Measurements from ENCODE around the gene RGS12. TPM values are rescaled to one million over a fixed set of nuclear protein-coding genes. Genes with fewer than 3 reads are reported as not detected.

The RGS12 gene
- polyA plus RNA-seq, 2 of the 4 experiments (the other 2 are of a cell fraction) = 7.4 to 8.9 TPM

GRCh38 chr4:3250956-3251690 lies 41.7 kb upstream of the RGS12 start:
- H3K4me2 ChIP-seq = no peak overlapping the region
- CTCF ChIA-PET = no interaction called here
- FAIRE-seq (no peak), DNase-seq (ENCODE audit: low read depth in 1 of 2, low spot score in 1 of 2) (no peak), ATAC-seq (no peak)
- H3K4me3 ChIP-seq = no peak overlapping the region
- no peaks in the 10 kb centered on the region for H3K4me1 ChIP-seq
- 88% methylated on average over 11 of the region's 19 CpGs for WGBS (ENCODE audit: missing lambda C conversion rate)
- POLR2A ChIA-PET = no interaction called here
- TF ChIP-seq BCL3 (IDR thresholded peaks at IDR 0.05) = no peak
- TF ChIP-seq CHD2 (IDR thresholded peaks at IDR 0.05; ENCODE audit: low read length, partially characterized antibody) = no peak
- TF ChIP-seq GATA3 (IDR thresholded peaks at IDR 0.05; ENCODE audit: borderline replicate concordance) = no peak
- no peak for TF ChIP-seq ATOH8 (CRISPR knock-in tag; IDR thresholded peaks at IDR 0.05; ENCODE audit: low read depth)
- no peak for TF ChIP-seq EHMT2 (IDR thresholded peaks at IDR 0.05; ENCODE audit: low read depth)
- TF ChIP-seq PHF8 (IDR thresholded peaks at IDR 0.05; ENCODE audit: borderline replicate concordance, low read depth) = no peak
- TF ChIP-seq TP53 (CRISPR knock-in tag; IDR thresholded peaks at IDR 0.05) = no peak
- TF ChIP-seq RARB (CRISPR knock-in tag; IDR thresholded peaks at IDR 0.05) = no peak
- no peak for TF ChIP-seq CHD4 (IDR thresholded peaks at IDR 0.05; ENCODE audit: borderline replicate concordance)
- no peak for TF ChIP-seq JUNB (IDR thresholded peaks at IDR 0.05)
- TF ChIP-seq USF2 (IDR thresholded peaks at IDR 0.05) = no peak
- TF ChIP-seq CBX8 (IDR thresholded peaks at IDR 0.05) = no peak
- TF ChIP-seq RNF2 (IDR thresholded peaks at IDR 0.05; ENCODE audit: borderline replicate concordance, low read depth) = no peak
- TF ChIP-seq KDM1A (IDR thresholded peaks at IDR 0.05; ENCODE audit: low read depth) = no peak
- H3K9me3 ChIP-seq = no peaks in the 10 kb centered on the region
- H3K27ac ChIP-seq = no peak overlapping the region

GRCh38 chr4:3251691-3252479 lies 40.9 kb upstream of the RGS12 start:
- WGBS (ENCODE audit: missing lambda C conversion rate) = 76% methylated on average over 7 of the region's 11 CpGs
- TF ChIP-seq CHD2 (IDR thresholded peaks at IDR 0.05; ENCODE audit: low read length, partially characterized antibody) (no peak), PBX3 (IDR thresholded peaks at IDR 0.05) (no peak), EHF (CRISPR knock-in tag; IDR thresholded peaks at IDR 0.05) (no peak), HDAC2 (IDR thresholded peaks at IDR 0.05) (no peak), ESRRA (IDR thresholded peaks at IDR 0.05; ENCODE audit: borderline replicate concordance, low read length) (no peak), FOXS1 (CRISPR knock-in tag; IDR thresholded peaks at IDR 0.05) (no peak), PHF8 (IDR thresholded peaks at IDR 0.05; ENCODE audit: borderline replicate concordance, low read depth) (no peak), CHD4 (IDR thresholded peaks at IDR 0.05; ENCODE audit: borderline replicate concordance) (no peak), RNF2 (IDR thresholded peaks at IDR 0.05; ENCODE audit: borderline replicate concordance, low read depth) (no peak), HEYL (CRISPR knock-in tag; IDR thresholded peaks at IDR 0.05) (no peak), RFX5 (IDR thresholded peaks at IDR 0.05) (no peak), KDM1A (IDR thresholded peaks at IDR 0.05; ENCODE audit: low read depth) (no peak), TFCP2L1 (CRISPR knock-in tag; IDR thresholded peaks at IDR 0.05) (no peak), GATA3 (IDR thresholded peaks at IDR 0.05; ENCODE audit: borderline replicate concordance) (no peak), TP53 (CRISPR knock-in tag; IDR thresholded peaks at IDR 0.05) (no peak), EP300 (IDR thresholded peaks at IDR 0.05) (no peak), SREBF2 (IDR thresholded peaks at IDR 0.05) (no peak), HOXB13 (CRISPR knock-in tag; IDR thresholded peaks at IDR 0.05; ENCODE audit: low read depth) (no peak)
- no peak overlapping the region for H3K27ac ChIP-seq
- POLR2A ChIA-PET = no interaction called here
- H3K9me3 ChIP-seq = no peaks in the 10 kb centered on the region
- ATAC-seq (no peak), DNase-seq (ENCODE audit: low read depth in 1 of 2, low spot score in 1 of 2) (no peak), FAIRE-seq (no peak)
- CTCF ChIA-PET = no interaction called here
- no peaks in the 10 kb centered on the region for H3K4me1 ChIP-seq
- H3K4me2 ChIP-seq = no peak overlapping the region
- H3K4me3 ChIP-seq = no peak overlapping the region

Measured in A549 (cell line).